Neural progenitor cell (in vitro differentiated cells): ENCODE data around the gene ZNF823. TPM values are rescaled to one million over a fixed set of nuclear protein-coding genes. Genes with fewer than 3 reads are reported as not detected.
"Not testable (repeated sequence)": the region's sequence is repeated elsewhere in the genome, so short reads cannot be mapped to it uniquely, and the experiment has no call there.

Experiments
- DNase-seq: peaks from one replicate; pipeline ENCODE4 v3.0.0-alpha.2; 2016; ENCODE audit warnings: low spot score
- H2AFZ ChIP-seq: fragments of 200-600 bp; sonication (generic); replicated peaks from 2 replicates; pipeline ENCODE4 v1.6.1; 2016; ENCODE audit warnings: antibody characterized with exemption
- H3F3A ChIP-seq: fragments of 200-600 bp; sonication (generic); 2 replicates; pipeline ENCODE4 v1.6.1; 2016; ENCODE audit warnings: antibody characterized with exemption, low read depth
- H3K27ac ChIP-seq: fragments of 200-600 bp; sonication (generic); 2 replicates; pipeline ENCODE4 v1.5.1; 2016; ENCODE audit warnings: mild to moderate bottlenecking
- H3K27me3 ChIP-seq: fragments of 200-600 bp; sonication (generic); 2 replicates; pipeline ENCODE4 v1.6.1; 2016; ENCODE audit warnings: mild to moderate bottlenecking, moderate library complexity
- H3K36me3 ChIP-seq: fragments of 200-600 bp; sonication (generic); 2 replicates; pipeline ENCODE4 v1.5.1; 2016
- H3K4me1 ChIP-seq: fragments of 200-600 bp; sonication (generic); 2 replicates; pipeline ENCODE4 v1.6.1; 2016; ENCODE audit warnings: mixed run types
- H3K4me2 ChIP-seq: fragments of 200-600 bp; sonication (generic); 2 replicates; pipeline ENCODE4 v1.6.1; 2016
- H3K4me3 ChIP-seq: fragments of 200-600 bp; sonication (generic); 2 replicates; pipeline ENCODE4 v1.5.1; 2016
- H3K79me2 ChIP-seq: fragments of 200-600 bp; sonication (generic); 2 replicates; pipeline ENCODE4 v1.6.1; 2016; ENCODE audit warnings: low read depth
- H3K9ac ChIP-seq: fragments of 200-600 bp; sonication (generic); 2 replicates; pipeline ENCODE4 v1.6.1; 2016
- H3K9me3 ChIP-seq: fragments of 200-600 bp; sonication (generic); 2 replicates; pipeline ENCODE4 v1.5.1; 2016; ENCODE audit warnings: low read depth
- H4K20me1 ChIP-seq: fragments of 200-600 bp; sonication (generic); 2 replicates; pipeline ENCODE4 v1.6.1; 2016; ENCODE audit warnings: low read depth
- H3K27ac Mint-ChIP-seq: 3 replicates; pipeline ENCODE4 v1.8.0; 2021; ENCODE audit warnings: mixed read lengths
- H3K27me3 Mint-ChIP-seq: 2 replicates; pipeline ENCODE4 v1.8.0; 2022; ENCODE audit warnings: low read depth, mild to moderate bottlenecking, inconsistent platforms, moderate library complexity, mixed read lengths; ENCODE audit not compliant: insufficient read depth
- H3K36me3 Mint-ChIP-seq: 3 replicates; pipeline ENCODE4 v1.8.0; 2021; ENCODE audit warnings: mixed read lengths
- H3K4me1 Mint-ChIP-seq: 3 replicates; pipeline ENCODE4 v1.8.0; 2021; ENCODE audit warnings: mixed read lengths
- H3K4me3 Mint-ChIP-seq: 3 replicates; pipeline ENCODE4 v1.8.0; 2021; ENCODE audit warnings: mild to moderate bottlenecking, moderate library complexity, mixed read lengths
- H3K9me3 Mint-ChIP-seq: 3 replicates; pipeline ENCODE4 v1.8.0; 2020; ENCODE audit warnings: mixed read lengths
- CTCF ChIP-seq: fragments of 200-600 bp; sonication (generic); IDR thresholded peaks from 2 replicates; pipeline ENCODE4 v1.5.1; 2017; ENCODE audit warnings: antibody characterized with exemption, mild to moderate bottlenecking
- EZH2 ChIP-seq: fragments of 200-600 bp; sonication (generic); IDR thresholded peaks from 2 replicates; pipeline ENCODE4 v1.6.1; 2017; ENCODE audit warnings: antibody characterized with exemption, mild to moderate bottlenecking, moderate library complexity
- EZH2phosphoT487 ChIP-seq: fragments of 200-600 bp; sonication (generic); IDR thresholded peaks from 2 replicates; pipeline ENCODE4 v1.6.1; 2017; ENCODE audit warnings: antibody characterized with exemption
- total RNA-seq: library from RNA; depleted of rRNA; stranded (reverse); fragments of >200 nt; gene quantifications from 2 replicates; pipeline ENCODE4 v1.2.3, GENCODE V29; 2015; ENCODE audit warnings: low replicate concordance

The ZNF823 gene
- total RNA-seq, 1 donor from 2014 or later = 12.3 TPM

GRCh38 chr19:11684987-11685675 is 53.6 kb downstream of the ZNF823 start:
- no peak overlapping the region for H3K27ac Mint-ChIP-seq
- H3K4me2 ChIP-seq = no peak overlapping the region
- H3K4me3 Mint-ChIP-seq = no peak overlapping the region
- no peaks in the 10 kb centered on the region for H3K27me3 ChIP-seq
- H3K36me3 Mint-ChIP-seq = peaks cover 69% of the 10 kb centered on the region
- H3K79me2 ChIP-seq = no peaks in the 10 kb centered on the region
- H3K4me3 ChIP-seq = no peak overlapping the region
- DNase-seq = no peak
- no peak overlapping the region for H2AFZ ChIP-seq
- no peak for TF ChIP-seq CTCF
- no peak for TF ChIP-seq EZH2phosphoT487
- H3K27me3 Mint-ChIP-seq = no peaks in the 10 kb centered on the region
- peaks cover 76% of the 10 kb centered on the region for H3K9me3 Mint-ChIP-seq
- no peaks in the 10 kb centered on the region for H3K4me1 ChIP-seq
- H3K27ac ChIP-seq = no peak overlapping the region
- H3K4me1 Mint-ChIP-seq = no peaks in the 10 kb centered on the region
- H3K36me3 ChIP-seq = peaks cover 10% of the 10 kb centered on the region
- no peaks in the 10 kb centered on the region for H4K20me1 ChIP-seq
- peaks cover 29% of the 10 kb centered on the region for H3K9me3 ChIP-seq
- no peaks in the 10 kb centered on the region for H3F3A ChIP-seq
- no peak overlapping the region for H3K9ac ChIP-seq

GRCh38 chr19:11680689-11681302 is 58.0 kb downstream of the ZNF823 start:
- H3K9me3 Mint-ChIP-seq = peaks cover 75% of the 10 kb centered on the region

GRCh38 chr19:11678504-11678903 is 60.2 kb downstream of the ZNF823 start:
- peaks cover 12% of the 10 kb centered on the region for H3K27me3 ChIP-seq
- Mint-ChIP-seq H3K4me1 (no peaks in the 10 kb centered on the region), H3K36me3 (peaks cover 68% of the 10 kb centered on the region), H3K4me3 (no peak overlapping the region), H3K9me3 (peaks cover 77% of the 10 kb centered on the region), H3K27ac (no peak overlapping the region), H3K27me3 (no peaks in the 10 kb centered on the region)
- H3K36me3 ChIP-seq = no peaks in the 10 kb centered on the region
- H3K9ac ChIP-seq = no peak overlapping the region
- no peak overlapping the region for H3K4me3 ChIP-seq
- no peaks in the 10 kb centered on the region for H4K20me1 ChIP-seq
- H3K9me3 ChIP-seq = no peaks in the 10 kb centered on the region
- H3F3A ChIP-seq = no peaks in the 10 kb centered on the region
- H3K4me2 ChIP-seq = no peak overlapping the region
- DNase-seq = no peak
- H3K79me2 ChIP-seq = no peaks in the 10 kb centered on the region
- TF ChIP-seq CTCF (no peak), EZH2phosphoT487 (no peak), EZH2 (no peak)
- H3K27ac ChIP-seq = no peak overlapping the region
- H2AFZ ChIP-seq = no peak overlapping the region
- no peaks in the 10 kb centered on the region for H3K4me1 ChIP-seq

More at GRCh38 chr19:11680689-11681302, 58.0 kb downstream of the ZNF823 start:
- Histone ChIP-seq H3K9me3 (peaks cover 21% of the 10 kb centered on the region), H3K4me2 (no peak overlapping the region), H3F3A (no peaks in the 10 kb centered on the region), H4K20me1 (no peaks in the 10 kb centered on the region), H2AFZ (no peak overlapping the region), H3K27me3 (no peaks in the 10 kb centered on the region), H3K36me3 (peaks cover 10% of the 10 kb centered on the region), H3K27ac (no peak overlapping the region), H3K4me3 (no peak overlapping the region), H3K9ac (no peak overlapping the region), H3K4me1 (no peaks in the 10 kb centered on the region), H3K79me2 (no peaks in the 10 kb centered on the region)
- Mint-ChIP-seq H3K4me3 (no peak overlapping the region), H3K36me3 (peaks cover 67% of the 10 kb centered on the region), H3K27ac (no peak overlapping the region), H3K27me3 (no peaks in the 10 kb centered on the region), H3K4me1 (no peaks in the 10 kb centered on the region)
- TF ChIP-seq CTCF (no peak), EZH2 (no peak), EZH2phosphoT487 (no peak)
- no peak for DNase-seq

DNA sequence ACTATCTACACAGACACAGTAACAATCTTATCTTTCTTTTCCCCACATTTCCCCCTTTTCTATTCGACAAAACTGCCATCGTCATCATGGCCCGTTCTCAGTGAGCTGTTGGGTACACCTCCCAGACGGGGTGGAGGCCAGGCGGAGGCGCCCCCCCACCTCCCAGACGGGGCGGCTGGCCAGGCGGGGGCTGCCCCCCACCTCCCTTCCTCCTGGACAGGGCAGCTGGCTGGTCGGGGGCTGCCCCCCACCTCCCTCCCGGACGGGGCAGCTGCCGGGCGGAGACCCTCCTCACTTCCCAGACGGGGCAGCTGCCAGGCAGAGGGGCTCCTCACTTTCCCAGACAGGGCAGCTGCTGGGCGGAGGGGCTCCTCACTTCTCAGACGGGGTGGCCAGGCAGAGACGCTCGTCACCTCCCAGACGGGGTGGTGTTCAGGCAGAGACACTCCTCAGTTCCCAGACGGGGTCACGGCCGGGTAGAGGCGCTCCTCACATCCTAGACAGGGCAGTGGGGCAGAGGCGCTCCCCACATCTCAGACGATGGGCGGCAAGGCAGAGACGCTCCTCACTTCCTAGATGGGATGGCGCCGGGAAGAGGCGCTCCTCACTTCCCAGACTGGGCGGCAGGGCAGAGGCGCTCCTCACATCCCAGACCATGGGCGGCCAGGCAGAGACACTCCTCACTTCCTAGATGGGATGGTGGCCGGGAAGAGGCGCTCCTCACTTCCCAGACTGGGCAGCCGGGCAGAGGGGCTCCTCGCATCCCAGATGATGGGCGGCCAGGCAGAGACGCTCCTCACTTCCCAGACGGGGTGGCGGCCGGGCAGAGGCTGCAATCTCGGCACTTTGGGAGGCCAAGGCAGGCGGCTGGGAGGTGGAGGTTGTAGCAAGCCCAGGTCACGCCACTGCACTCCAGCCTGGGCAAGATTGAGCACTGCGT is 61.8 kb downstream of the ZNF823 start:
- H3K4me3 ChIP-seq, H3K4me3 Mint-ChIP-seq, H3K4me1 Mint-ChIP-seq, H3K79me2 ChIP-seq, H3K4me1 ChIP-seq, DNase-seq, H4K20me1 ChIP-seq, H2AFZ ChIP-seq, H3K27ac Mint-ChIP-seq, H3K27me3 Mint-ChIP-seq, H3K4me2 ChIP-seq, H3K27ac ChIP-seq, H3K9me3 ChIP-seq, H3F3A ChIP-seq, H3K36me3 ChIP-seq, H3K9ac ChIP-seq: not testable (repeated sequence)
- H3K36me3 Mint-ChIP-seq = peaks cover 67% of the 10 kb centered on the region
- peaks cover 76% of the 10 kb centered on the region for H3K9me3 Mint-ChIP-seq
- H3K27me3 ChIP-seq = peaks cover 12% of the 10 kb centered on the region
